Uterus (tissue), 4 donors: ENCODE data around the gene HCN4. TPM values are rescaled to one million over a fixed set of nuclear protein-coding genes. Genes with fewer than 3 reads are reported as not detected.

Experiments
- DNase-seq, 2 donors: peaks; one replicate each; pipeline ENCODE4 v3.0.0-alpha.2; 2019 to 2020
- H3K27ac ChIP-seq, 2 donors: fragments of 200-600 bp; sonication (generic); 1 replicate in 1 of 2; 2 replicates in 1 of 2; pipeline ENCODE4 v1.5.1; 2016 to 2018
- H3K27me3 ChIP-seq, 2 donors: fragments of 200-600 bp; sonication (generic); one replicate each; pipeline ENCODE4 v1.5.1; 2018 to 2019; ENCODE audit warnings: control low read depth in 1 of 2
- H3K36me3 ChIP-seq, 2 donors: fragments of 200-600 bp; sonication (generic); one replicate each; pipeline ENCODE4 v1.5.1; 2019; ENCODE audit warnings: control low read depth in 1 of 2
- H3K4me1 ChIP-seq, 2 donors: fragments of 200-600 bp; sonication (generic); one replicate each; pipeline ENCODE4 v1.5.1; 2018 to 2019; ENCODE audit warnings: control low read depth in 1 of 2
- H3K4me3 ChIP-seq, 2 donors: fragments of 200-600 bp; sonication (generic); 1 replicate in 1 of 2; 2 replicates in 1 of 2; pipeline ENCODE4 v1.5.1; 2018 to 2019; ENCODE audit warnings: mild to moderate bottlenecking in 1 of 2
- H3K9me3 ChIP-seq, 2 donors: fragments of 200-600 bp; sonication (generic); one replicate each; pipeline ENCODE4 v1.5.1; 2019; ENCODE audit warnings: control low read depth in 1 of 2
- CTCF ChIP-seq, 4 experiments: fragments of 200-600 bp in 2 of 4; fragments of 450-650 bp in 2 of 4; sonication (generic) in 2 of 4; IDR thresholded peaks; one replicate each; pipeline ENCODE4 v1.5.1; 2016 to 2019; ENCODE audit warnings: antibody characterized with exemption in 4 of 4, mild to moderate bottlenecking in 2 of 4, moderate library complexity in 1 of 4
- POLR2A ChIP-seq, 2 donors: fragments of 450-650 bp; IDR thresholded peaks; one replicate each; pipeline ENCODE4 v1.6.1; 2016; ENCODE audit warnings: antibody characterized with exemption in 2 of 2, mild to moderate bottlenecking in 1 of 2, moderate library complexity in 1 of 2
- intact Hi-C: fragments of 100-400 bp; cut with DNase I; formaldehyde crosslinking; loops from one replicate; pipeline ENCODE4 v1.15.1; 2023; ENCODE audit warnings: low total_unique reads
- total RNA-seq, 4 donors: library from RNA; depleted of rRNA in 3 of 4; stranded (reverse); fragments of >200 nt in 3 of 4; gene quantifications; one replicate each; pipeline versions ENCODE4 v1.1.0 to v1.2.4, GENCODE V29; 2014 to 2023
- donor health status: DM: yes; HTN: yes; CAD: no.

The HCN4 gene
- total RNA-seq, 4 donors from 2014 or later = 0.07 TPM; not detected in 3

- no peak for DNase-seq
- Histone ChIP-seq H3K4me1 (no peaks in the 10 kb centered on the region), H3K27me3 (no peaks in the 10 kb centered on the region), H3K4me3 (no peak overlapping the region), H3K36me3 (no peaks in the 10 kb centered on the region), H3K27ac (no peak overlapping the region), H3K9me3 (no peaks in the 10 kb centered on the region)
- intact Hi-C loops = no loop called here
- TF ChIP-seq CTCF (IDR thresholded peaks at IDR 0.05) (no peak), POLR2A (IDR thresholded peaks at IDR 0.05) (no peak)
These were observed 28.7 kb upstream of the HCN4 start for GRCh38 chr15:73397461-73397860.

- no peak overlapping the region for H3K4me3 ChIP-seq
- no peak for DNase-seq
- TF ChIP-seq CTCF (IDR thresholded peaks at IDR 0.05) (no peak), POLR2A (IDR thresholded peaks at IDR 0.05) (no peak)
- H3K9me3 ChIP-seq = no peaks in the 10 kb centered on the region
- H3K36me3 ChIP-seq = no peaks in the 10 kb centered on the region
- H3K27ac ChIP-seq = no peak overlapping the region
- H3K4me1 ChIP-seq = no peaks in the 10 kb centered on the region
- H3K27me3 ChIP-seq = no peaks in the 10 kb centered on the region
- intact Hi-C loops = no loop called here
These were observed 26.9 kb upstream of the HCN4 start for GRCh38 chr15:73395671-73396070.

GRCh38 chr15:73394782-73395181, 26.0 kb upstream of the HCN4 start:
- H3K36me3 ChIP-seq = no peaks in the 10 kb centered on the region
- H3K27ac ChIP-seq = no peak overlapping the region
- no peak for DNase-seq
- intact Hi-C loops = no loop called here
- no peak for TF ChIP-seq POLR2A (IDR thresholded peaks at IDR 0.05)
- H3K9me3 ChIP-seq = no peaks in the 10 kb centered on the region
- no peak overlapping the region for H3K4me3 ChIP-seq
- H3K27me3 ChIP-seq = no peaks in the 10 kb centered on the region
- no peaks in the 10 kb centered on the region for H3K4me1 ChIP-seq

GRCh38 chr15:73393336-73393735, 24.6 kb upstream of the HCN4 start:
- TF ChIP-seq POLR2A (IDR thresholded peaks at IDR 0.05) (no peak), CTCF (IDR thresholded peaks at IDR 0.05) (no peak)
- no peak overlapping the region for H3K4me3 ChIP-seq
- H3K27ac ChIP-seq = no peak overlapping the region
- H3K27me3 ChIP-seq = no peaks in the 10 kb centered on the region
- H3K4me1 ChIP-seq = no peaks in the 10 kb centered on the region
- no peak for DNase-seq
- intact Hi-C loops = no loop called here
- H3K36me3 ChIP-seq = no peaks in the 10 kb centered on the region
- H3K9me3 ChIP-seq = no peaks in the 10 kb centered on the region

GRCh38 chr15:73392025-73392424, 23.3 kb upstream of the HCN4 start:
- Histone ChIP-seq H3K36me3 (no peaks in the 10 kb centered on the region), H3K4me3 (no peak overlapping the region), H3K27me3 (no peaks in the 10 kb centered on the region), H3K9me3 (no peaks in the 10 kb centered on the region), H3K4me1 (no peaks in the 10 kb centered on the region), H3K27ac (no peak overlapping the region)
- TF ChIP-seq POLR2A (IDR thresholded peaks at IDR 0.05) (no peak), CTCF (IDR thresholded peaks at IDR 0.05) (no peak)
- no peak for DNase-seq
- intact Hi-C loops = no loop called here
